SK-N-SH treated with all-trans-retinoic acid at 6 μM for 48 hours (cell line): ENCODE data around the gene HEMK1.

Experiments
- ARNTL ChIP-seq: fragments of 450-650 bp; formaldehyde crosslinking; IDR thresholded peaks from 2 replicates; pipeline ENCODE4 v1.5.0; 2020; ENCODE audit warnings: low read depth, mild to moderate bottlenecking, moderate library complexity, borderline replicate concordance
- BACH2 ChIP-seq: fragments of 250-450 bp; sonication (Bioruptor Pico); IDR thresholded peaks from 2 replicates; pipeline ENCODE4 v1.9.0; 2021; ENCODE audit warnings: mild to moderate bottlenecking, borderline replicate concordance
- CSDC2 ChIP-seq: fragments of 250-450 bp; sonication (Bioruptor Pico); IDR thresholded peaks from 2 replicates; pipeline ENCODE4 v1.5.0; 2020; ENCODE audit warnings: mild to moderate bottlenecking, moderate library complexity
- ESRRG ChIP-seq: fragments of 250-450 bp; sonication (Bioruptor Pico); IDR thresholded peaks from 2 replicates; pipeline ENCODE4 v1.6.1; 2021; ENCODE audit warnings: mild to moderate bottlenecking
- RARB ChIP-seq: fragments of 250-450 bp; sonication (Bioruptor Pico); IDR thresholded peaks from 2 replicates; pipeline ENCODE4 v1.8.0; 2021; ENCODE audit warnings: mild to moderate bottlenecking, moderate library complexity
- TOX ChIP-seq: fragments of 250-450 bp; sonication (Bioruptor Pico); IDR thresholded peaks from 2 replicates; pipeline ENCODE4 v1.8.0; 2021; ENCODE audit warnings: mild to moderate bottlenecking, moderate library complexity, borderline replicate concordance
- ZC3H10 ChIP-seq: fragments of 250-450 bp; sonication (Bioruptor Pico); IDR thresholded peaks from 2 replicates; pipeline ENCODE4 v1.5.1; 2021; ENCODE audit warnings: mild to moderate bottlenecking, moderate library complexity
- ZFP3 ChIP-seq: fragments of 250-450 bp; sonication (Bioruptor Pico); IDR thresholded peaks from 2 replicates; pipeline ENCODE4 v1.5.0; 2020; ENCODE audit warnings: mild to moderate bottlenecking, moderate library complexity
- ZFP30 ChIP-seq: fragments of 450-650 bp; formaldehyde crosslinking; IDR thresholded peaks from 2 replicates; pipeline ENCODE4 v1.5.0; 2022; ENCODE audit warnings: mild to moderate bottlenecking, moderate library complexity
- ZNF8 ChIP-seq: fragments of 450-650 bp; formaldehyde crosslinking; IDR thresholded peaks from 2 replicates; pipeline ENCODE4 v1.5.0; 2020; ENCODE audit warnings: mild to moderate bottlenecking, moderate library complexity
- TF ChIP-seq, protein P1 (sequence below): fragments of 250-450 bp; sonication (Bioruptor Pico); IDR thresholded peaks from 2 replicates; pipeline ENCODE4 v1.5.0; 2020; ENCODE audit warnings: mild to moderate bottlenecking, moderate library complexity
- TF ChIP-seq, protein P2 (sequence below): fragments of 250-450 bp; sonication (Bioruptor Pico); IDR thresholded peaks from 2 replicates; pipeline ENCODE4 v1.8.0; 2021; ENCODE audit warnings: low read depth, mild to moderate bottlenecking, moderate library complexity, borderline replicate concordance
- TF ChIP-seq, protein P3 (sequence below): fragments of 250-450 bp; sonication (Bioruptor Pico); IDR thresholded peaks from 2 replicates; pipeline ENCODE4 v1.8.0; 2020; ENCODE audit warnings: mild to moderate bottlenecking, moderate library complexity, borderline replicate concordance
- TF ChIP-seq, protein P4 (sequence below): fragments of 250-450 bp; sonication (Bioruptor Pico); IDR thresholded peaks from 2 replicates; pipeline ENCODE4 v1.5.1; 2020; ENCODE audit warnings: low read depth, mild to moderate bottlenecking, moderate library complexity

DNA sequence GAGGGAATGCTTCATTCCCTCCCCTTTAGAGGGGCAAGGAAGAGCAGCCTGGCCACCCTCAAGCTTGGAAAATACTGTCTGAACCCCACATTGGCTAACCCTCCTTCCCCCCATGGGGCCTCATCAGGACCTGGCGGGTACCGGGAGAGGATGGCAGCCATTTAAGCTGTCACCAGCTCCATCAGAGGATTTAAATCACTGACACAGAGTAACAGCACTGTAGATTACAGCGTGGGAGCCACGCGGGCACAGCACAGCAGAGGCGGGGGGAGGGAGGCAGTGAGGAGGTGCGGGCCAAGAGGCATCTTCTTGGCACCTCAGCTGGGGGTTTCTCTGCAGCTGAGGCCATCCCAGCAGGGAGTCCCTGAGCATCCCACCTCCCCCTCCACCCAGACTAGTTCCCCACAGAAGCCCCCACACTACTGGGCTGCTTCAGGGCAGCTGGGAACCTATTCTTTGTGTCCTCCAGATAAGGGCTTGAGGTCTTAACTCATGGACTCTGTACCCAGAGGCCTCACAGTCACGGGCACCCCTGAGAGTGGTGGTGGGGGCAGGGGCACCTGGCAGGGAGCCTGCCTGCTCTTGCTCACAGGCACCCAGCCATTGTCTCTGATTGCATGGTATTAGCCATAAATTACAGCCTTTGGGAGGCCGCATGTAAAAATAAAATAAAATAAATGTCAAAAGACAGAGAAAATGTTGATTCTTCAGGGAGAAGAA, 44.0 kb upstream of the HEMK1 start:
- TF ChIP-seq ARNTL (CRISPR knock-in tag) (no peak), ZFP30 (CRISPR knock-in tag) (no peak), RARB (CRISPR knock-in tag) (no peak), ESRRG (CRISPR knock-in tag) (no peak), ZNF8 (CRISPR knock-in tag) (no peak), TOX (CRISPR knock-in tag) (no peak), ZC3H10 (CRISPR knock-in tag) (no peak), ZFP3 (CRISPR knock-in tag) (no peak), BACH2 (CRISPR knock-in tag) (no peak), CSDC2 (CRISPR knock-in tag) (no peak)
- TF ChIP-seq, protein P1, sequence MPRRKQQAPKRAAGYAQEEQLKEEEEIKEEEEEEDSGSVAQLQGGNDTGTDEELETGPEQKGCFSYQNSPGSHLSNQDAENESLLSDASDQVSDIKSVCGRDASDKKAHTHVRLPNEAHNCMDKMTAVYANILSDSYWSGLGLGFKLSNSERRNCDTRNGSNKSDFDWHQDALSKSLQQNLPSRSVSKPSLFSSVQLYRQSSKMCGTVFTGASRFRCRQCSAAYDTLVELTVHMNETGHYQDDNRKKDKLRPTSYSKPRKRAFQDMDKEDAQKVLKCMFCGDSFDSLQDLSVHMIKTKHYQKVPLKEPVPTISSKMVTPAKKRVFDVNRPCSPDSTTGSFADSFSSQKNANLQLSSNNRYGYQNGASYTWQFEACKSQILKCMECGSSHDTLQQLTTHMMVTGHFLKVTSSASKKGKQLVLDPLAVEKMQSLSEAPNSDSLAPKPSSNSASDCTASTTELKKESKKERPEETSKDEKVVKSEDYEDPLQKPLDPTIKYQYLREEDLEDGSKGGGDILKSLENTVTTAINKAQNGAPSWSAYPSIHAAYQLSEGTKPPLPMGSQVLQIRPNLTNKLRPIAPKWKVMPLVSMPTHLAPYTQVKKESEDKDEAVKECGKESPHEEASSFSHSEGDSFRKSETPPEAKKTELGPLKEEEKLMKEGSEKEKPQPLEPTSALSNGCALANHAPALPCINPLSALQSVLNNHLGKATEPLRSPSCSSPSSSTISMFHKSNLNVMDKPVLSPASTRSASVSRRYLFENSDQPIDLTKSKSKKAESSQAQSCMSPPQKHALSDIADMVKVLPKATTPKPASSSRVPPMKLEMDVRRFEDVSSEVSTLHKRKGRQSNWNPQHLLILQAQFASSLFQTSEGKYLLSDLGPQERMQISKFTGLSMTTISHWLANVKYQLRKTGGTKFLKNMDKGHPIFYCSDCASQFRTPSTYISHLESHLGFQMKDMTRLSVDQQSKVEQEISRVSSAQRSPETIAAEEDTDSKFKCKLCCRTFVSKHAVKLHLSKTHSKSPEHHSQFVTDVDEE (CRISPR knock-in tag), result no peak
- TF ChIP-seq, protein P2, sequence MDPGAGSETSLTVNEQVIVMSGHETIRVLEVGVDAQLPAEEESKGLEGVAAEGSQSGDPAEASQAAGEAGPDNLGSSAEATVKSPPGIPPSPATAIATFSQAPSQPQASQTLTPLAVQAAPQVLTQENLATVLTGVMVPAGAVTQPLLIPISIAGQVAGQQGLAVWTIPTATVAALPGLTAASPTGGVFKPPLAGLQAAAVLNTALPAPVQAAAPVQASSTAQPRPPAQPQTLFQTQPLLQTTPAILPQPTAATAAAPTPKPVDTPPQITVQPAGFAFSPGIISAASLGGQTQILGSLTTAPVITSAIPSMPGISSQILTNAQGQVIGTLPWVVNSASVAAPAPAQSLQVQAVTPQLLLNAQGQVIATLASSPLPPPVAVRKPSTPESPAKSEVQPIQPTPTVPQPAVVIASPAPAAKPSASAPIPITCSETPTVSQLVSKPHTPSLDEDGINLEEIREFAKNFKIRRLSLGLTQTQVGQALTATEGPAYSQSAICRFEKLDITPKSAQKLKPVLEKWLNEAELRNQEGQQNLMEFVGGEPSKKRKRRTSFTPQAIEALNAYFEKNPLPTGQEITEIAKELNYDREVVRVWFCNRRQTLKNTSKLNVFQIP (CRISPR knock-in tag), result no peak
- TF ChIP-seq, protein P3, sequence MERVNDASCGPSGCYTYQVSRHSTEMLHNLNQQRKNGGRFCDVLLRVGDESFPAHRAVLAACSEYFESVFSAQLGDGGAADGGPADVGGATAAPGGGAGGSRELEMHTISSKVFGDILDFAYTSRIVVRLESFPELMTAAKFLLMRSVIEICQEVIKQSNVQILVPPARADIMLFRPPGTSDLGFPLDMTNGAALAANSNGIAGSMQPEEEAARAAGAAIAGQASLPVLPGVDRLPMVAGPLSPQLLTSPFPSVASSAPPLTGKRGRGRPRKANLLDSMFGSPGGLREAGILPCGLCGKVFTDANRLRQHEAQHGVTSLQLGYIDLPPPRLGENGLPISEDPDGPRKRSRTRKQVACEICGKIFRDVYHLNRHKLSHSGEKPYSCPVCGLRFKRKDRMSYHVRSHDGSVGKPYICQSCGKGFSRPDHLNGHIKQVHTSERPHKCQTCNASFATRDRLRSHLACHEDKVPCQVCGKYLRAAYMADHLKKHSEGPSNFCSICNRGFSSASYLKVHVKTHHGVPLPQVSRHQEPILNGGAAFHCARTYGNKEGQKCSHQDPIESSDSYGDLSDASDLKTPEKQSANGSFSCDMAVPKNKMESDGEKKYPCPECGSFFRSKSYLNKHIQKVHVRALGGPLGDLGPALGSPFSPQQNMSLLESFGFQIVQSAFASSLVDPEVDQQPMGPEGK (CRISPR knock-in tag), result no peak
- TF ChIP-seq, protein P4, sequence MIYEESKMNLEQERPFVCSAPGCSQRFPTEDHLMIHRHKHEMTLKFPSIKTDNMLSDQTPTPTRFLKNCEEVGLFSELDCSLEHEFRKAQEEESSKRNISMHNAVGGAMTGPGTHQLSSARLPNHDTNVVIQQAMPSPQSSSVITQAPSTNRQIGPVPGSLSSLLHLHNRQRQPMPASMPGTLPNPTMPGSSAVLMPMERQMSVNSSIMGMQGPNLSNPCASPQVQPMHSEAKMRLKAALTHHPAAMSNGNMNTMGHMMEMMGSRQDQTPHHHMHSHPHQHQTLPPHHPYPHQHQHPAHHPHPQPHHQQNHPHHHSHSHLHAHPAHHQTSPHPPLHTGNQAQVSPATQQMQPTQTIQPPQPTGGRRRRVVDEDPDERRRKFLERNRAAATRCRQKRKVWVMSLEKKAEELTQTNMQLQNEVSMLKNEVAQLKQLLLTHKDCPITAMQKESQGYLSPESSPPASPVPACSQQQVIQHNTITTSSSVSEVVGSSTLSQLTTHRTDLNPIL (CRISPR knock-in tag), result no peak
